Hepatocyte (in vitro differentiated cells): Measurements from ENCODE around the gene POGLUT3. TPM values are rescaled to one million over a fixed set of nuclear protein-coding genes. Genes with fewer than 3 reads are reported as not detected.

Experiments used
- DNase-seq: peaks from one replicate; pipeline ENCODE4 v3.0.0-alpha.2; 2016; ENCODE audit warnings: low spot score
- H2AFZ ChIP-seq: fragments of 200-600 bp; sonication (generic); 2 replicates; pipeline ENCODE4 v1.6.0; 2016; ENCODE audit warnings: antibody characterized with exemption, mild to moderate bottlenecking
- H3K27ac ChIP-seq: fragments of 200-600 bp; sonication (generic); 2 replicates; pipeline ENCODE4 v1.5.1; 2016; ENCODE audit warnings: mild to moderate bottlenecking
- H3K27me3 ChIP-seq: fragments of 200-600 bp; sonication (generic); 2 replicates; pipeline ENCODE4 v1.6.1; 2016
- H3K36me3 ChIP-seq: fragments of 200-600 bp; sonication (generic); replicated peaks from 2 replicates; pipeline ENCODE4 v1.5.1; 2016; ENCODE audit warnings: low read depth; ENCODE audit not compliant: insufficient read depth
- H3K4me1 ChIP-seq: fragments of 200-600 bp; sonication (generic); 2 replicates; pipeline ENCODE4 v1.5.1; 2016; ENCODE audit warnings: mild to moderate bottlenecking, moderate library complexity; ENCODE audit not compliant: insufficient read depth
- H3K4me2 ChIP-seq: fragments of 200-600 bp; sonication (generic); 2 replicates; pipeline ENCODE4 v1.6.0; 2016
- H3K4me3 ChIP-seq: fragments of 200-600 bp; sonication (generic); 2 replicates; pipeline ENCODE4 v1.5.1; 2016; ENCODE audit warnings: mild to moderate bottlenecking
- H3K79me2 ChIP-seq: fragments of 200-600 bp; sonication (generic); 2 replicates; pipeline ENCODE4 v1.6.0; 2017; ENCODE audit warnings: mild to moderate bottlenecking
- H3K9me2 ChIP-seq: fragments of 200-600 bp; sonication (generic); replicated peaks from 2 replicates; pipeline ENCODE4 v1.6.0; 2017; ENCODE audit warnings: mild to moderate bottlenecking; ENCODE audit not compliant: insufficient read depth
- H3K9me3 ChIP-seq: fragments of 200-600 bp; sonication (generic); 2 replicates; pipeline ENCODE4 v1.5.1; 2016; ENCODE audit warnings: low read depth, mild to moderate bottlenecking
- H4K20me1 ChIP-seq: fragments of 200-600 bp; sonication (generic); 2 replicates; pipeline ENCODE4 v1.6.0; 2016; ENCODE audit warnings: mild to moderate bottlenecking; ENCODE audit not compliant: insufficient read depth, poor library complexity, severe bottlenecking
- EZH2 ChIP-seq: fragments of 200-600 bp; sonication (generic); IDR thresholded peaks from 2 replicates; pipeline ENCODE4 v1.6.1; 2016; ENCODE audit warnings: antibody characterized with exemption, mild to moderate bottlenecking, borderline replicate concordance
- EZH2phosphoT487 ChIP-seq: fragments of 200-600 bp; sonication (generic); IDR thresholded peaks from one replicate; pipeline ENCODE4 v1.6.1; 2018; ENCODE audit warnings: antibody characterized with exemption, mild to moderate bottlenecking, low read depth, moderate library complexity; ENCODE audit not compliant: unreplicated experiment, severe bottlenecking
- WGBS: methylation state at CpG from one replicate; pipeline ENCODE4 v1.1.6; 2016; ENCODE audit warnings: low lambda C conversion rate; ENCODE audit errors: missing lambda C conversion rate; 5-methylcytosine and 5-hydroxymethylcytosine counted together
- polyA plus RNA-seq: library from polyadenylated mRNA; unstranded; fragments of >200 nt; fragmentation: Nextera tagmentation; extraction: Ambion mirVana; gene quantifications from 2 replicates; pipeline ENCODE4 v1.2.1, GENCODE V29; 2016
- total RNA-seq: library from RNA; depleted of rRNA; stranded (reverse); fragments of >200 nt; gene quantifications from 2 replicates; pipeline ENCODE4 v1.2.3, GENCODE V29; 2014
- TF ChIP-seq, protein P1 (sequence below): fragments of 200-600 bp; sonication (generic); IDR thresholded peaks from 2 replicates; pipeline ENCODE4 v1.5.1; 2016; ENCODE audit warnings: antibody characterized with exemption, mild to moderate bottlenecking; ENCODE audit not compliant: poor library complexity

Gene POGLUT3
- total and polyA plus RNA-seq, 2 experiments from 2014 or later = 20.4 to 30.6 TPM

DNA sequence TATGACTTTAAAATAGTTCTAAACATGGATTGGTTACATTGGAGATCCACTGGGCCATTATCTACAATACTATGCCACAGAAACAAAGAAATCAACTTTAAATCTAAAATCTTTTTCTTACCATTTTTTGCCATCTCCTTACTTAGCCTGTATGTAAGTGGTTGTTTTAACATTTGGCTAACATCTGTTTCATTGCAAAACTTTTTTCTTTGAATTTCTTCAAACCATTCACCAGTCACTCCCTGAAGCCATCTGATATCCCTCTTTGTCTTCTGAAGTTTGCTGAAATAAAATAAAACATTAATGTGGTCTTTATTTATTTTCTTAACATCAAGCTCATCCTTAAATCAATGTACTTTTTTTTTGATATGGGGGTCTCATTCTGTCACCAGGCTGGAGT lies 43.3 kb upstream of the POGLUT3 start:
- no peak for DNase-seq
- no peaks in the 10 kb centered on the region for H3K79me2 ChIP-seq
- H3K27me3 ChIP-seq = no peaks in the 10 kb centered on the region
- no peak overlapping the region for H3K27ac ChIP-seq
- TF ChIP-seq, protein P1, sequence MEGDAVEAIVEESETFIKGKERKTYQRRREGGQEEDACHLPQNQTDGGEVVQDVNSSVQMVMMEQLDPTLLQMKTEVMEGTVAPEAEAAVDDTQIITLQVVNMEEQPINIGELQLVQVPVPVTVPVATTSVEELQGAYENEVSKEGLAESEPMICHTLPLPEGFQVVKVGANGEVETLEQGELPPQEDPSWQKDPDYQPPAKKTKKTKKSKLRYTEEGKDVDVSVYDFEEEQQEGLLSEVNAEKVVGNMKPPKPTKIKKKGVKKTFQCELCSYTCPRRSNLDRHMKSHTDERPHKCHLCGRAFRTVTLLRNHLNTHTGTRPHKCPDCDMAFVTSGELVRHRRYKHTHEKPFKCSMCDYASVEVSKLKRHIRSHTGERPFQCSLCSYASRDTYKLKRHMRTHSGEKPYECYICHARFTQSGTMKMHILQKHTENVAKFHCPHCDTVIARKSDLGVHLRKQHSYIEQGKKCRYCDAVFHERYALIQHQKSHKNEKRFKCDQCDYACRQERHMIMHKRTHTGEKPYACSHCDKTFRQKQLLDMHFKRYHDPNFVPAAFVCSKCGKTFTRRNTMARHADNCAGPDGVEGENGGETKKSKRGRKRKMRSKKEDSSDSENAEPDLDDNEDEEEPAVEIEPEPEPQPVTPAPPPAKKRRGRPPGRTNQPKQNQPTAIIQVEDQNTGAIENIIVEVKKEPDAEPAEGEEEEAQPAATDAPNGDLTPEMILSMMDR = no peak
- TF ChIP-seq EZH2 (no peak), EZH2phosphoT487 (no peak)
- no peak overlapping the region for H3K4me3 ChIP-seq
- H4K20me1 ChIP-seq = no peaks in the 10 kb centered on the region
- H3K9me3 ChIP-seq = no peaks in the 10 kb centered on the region
- H3K4me1 ChIP-seq = no peaks in the 10 kb centered on the region
- H3K9me2 ChIP-seq = no peaks in the 10 kb centered on the region
- no peaks in the 10 kb centered on the region for H3K36me3 ChIP-seq
- H2AFZ ChIP-seq = no peak overlapping the region
- no peak overlapping the region for H3K4me2 ChIP-seq

DNA sequence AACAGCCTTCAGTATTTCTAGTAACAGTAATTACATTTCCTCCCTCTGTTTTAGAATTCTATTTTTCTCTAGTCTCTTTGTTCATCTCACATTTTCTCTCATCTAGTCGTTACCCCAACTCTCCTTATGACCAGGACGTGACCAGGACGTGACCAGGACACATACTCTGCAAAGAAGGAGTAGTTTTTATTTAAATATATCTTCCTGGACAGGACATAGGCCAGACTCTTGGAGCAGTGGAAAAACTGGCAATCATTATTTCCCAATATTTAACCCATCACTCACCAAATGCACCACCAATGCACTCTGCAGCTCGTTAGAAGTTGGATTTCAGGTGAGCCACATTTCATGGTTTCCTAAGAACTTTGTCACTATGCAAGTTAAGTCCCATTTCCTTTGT lies 40.3 kb upstream of the POGLUT3 start:
- 73% methylated on average over 4 of the region's 4 CpGs for WGBS
- H3K4me1 ChIP-seq = no peaks in the 10 kb centered on the region

DNA sequence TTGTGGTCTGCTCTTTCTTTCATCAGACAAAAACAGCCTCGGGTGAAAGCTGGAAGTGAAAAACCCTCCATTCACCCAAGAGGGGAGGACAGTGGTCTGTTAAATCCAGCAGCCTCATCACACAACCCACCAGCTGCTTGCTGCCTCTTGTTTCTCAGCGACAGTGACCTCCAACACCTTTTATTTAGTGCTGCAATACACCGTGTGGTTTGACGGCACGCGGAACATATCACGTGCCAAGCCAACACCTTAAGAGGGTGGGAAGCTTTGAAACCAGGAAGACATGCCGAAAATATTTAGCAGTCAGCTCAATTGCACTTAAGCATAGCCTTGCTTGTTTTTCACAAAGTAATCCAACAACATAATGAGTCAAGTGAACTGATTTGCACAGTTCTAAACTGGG lies 39.8 kb upstream of the POGLUT3 start:
- Histone ChIP-seq H4K20me1 (no peaks in the 10 kb centered on the region), H3K27me3 (no peaks in the 10 kb centered on the region), H3K9me3 (no peaks in the 10 kb centered on the region), H3K9me2 (no peaks in the 10 kb centered on the region), H3K27ac (no peak overlapping the region), H3K79me2 (no peaks in the 10 kb centered on the region), H3K4me3 (no peak overlapping the region), H3K4me2 (no peak overlapping the region), H2AFZ (no peak overlapping the region), H3K36me3 (no peaks in the 10 kb centered on the region), H3K4me1 (no peaks in the 10 kb centered on the region)
- DNase-seq = no peak
- 51% methylated on average over 8 of the region's 8 CpGs for WGBS
- no peak for TF ChIP-seq EZH2phosphoT487
- TF ChIP-seq, protein P1 = no peak

More for the DNA sequence above, 40.3 kb upstream of the POGLUT3 start:
- Histone ChIP-seq H4K20me1 (no peaks in the 10 kb centered on the region), H3K4me3 (no peak overlapping the region), H3K4me2 (no peak overlapping the region), H2AFZ (no peak overlapping the region), H3K9me3 (no peaks in the 10 kb centered on the region), H3K9me2 (no peaks in the 10 kb centered on the region), H3K79me2 (no peaks in the 10 kb centered on the region), H3K36me3 (no peaks in the 10 kb centered on the region), H3K27ac (no peak overlapping the region), H3K27me3 (no peaks in the 10 kb centered on the region)
- no peak for DNase-seq
- TF ChIP-seq EZH2 = no peak
- TF ChIP-seq, protein P1 = no peak
- TF ChIP-seq EZH2phosphoT487 = no peak

DNA sequence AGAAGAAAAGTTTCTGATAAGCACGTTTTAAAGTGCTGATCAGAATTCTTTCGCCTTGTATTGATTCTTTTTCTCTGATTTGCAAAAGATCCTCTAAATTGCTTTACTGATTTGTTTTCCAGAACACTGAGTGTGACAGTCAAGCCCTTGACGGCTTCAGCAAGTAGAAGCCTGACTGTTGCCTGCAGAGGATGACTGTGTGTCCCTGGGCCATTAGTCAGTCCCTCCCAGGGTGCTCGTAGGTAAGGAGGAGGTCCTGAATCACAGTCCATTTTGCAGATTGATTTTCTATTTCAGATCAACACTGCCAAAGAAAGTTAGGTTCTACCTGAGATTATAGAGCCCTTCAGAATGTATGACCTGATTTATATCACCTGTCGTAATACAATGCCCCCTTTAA lies 38.6 kb upstream of the POGLUT3 start:
- no peak overlapping the region for H2AFZ ChIP-seq
- H3K9me2 ChIP-seq = no peaks in the 10 kb centered on the region
- H3K79me2 ChIP-seq = no peaks in the 10 kb centered on the region
- H3K9me3 ChIP-seq = no peaks in the 10 kb centered on the region
- H3K4me3 ChIP-seq = no peak overlapping the region
- no peak overlapping the region for H3K4me2 ChIP-seq
- no peak overlapping the region for H3K27ac ChIP-seq
- WGBS = 82% methylated on average over 5 of the region's 5 CpGs
- TF ChIP-seq, protein P1 = no peak
- TF ChIP-seq EZH2phosphoT487 (no peak), EZH2 (no peak)
- no peaks in the 10 kb centered on the region for H3K36me3 ChIP-seq
- no peaks in the 10 kb centered on the region for H3K27me3 ChIP-seq
- H3K4me1 ChIP-seq = no peaks in the 10 kb centered on the region
- H4K20me1 ChIP-seq = no peaks in the 10 kb centered on the region
- no peak for DNase-seq
